GM21619 (cell line): ENCODE measurements around the gene DOK5.

Experiments used
- ATAC-seq: cut with Tn5 transposase; IDR thresholded peaks from one replicate; pipeline ENCODE4 v1.9.1; 2021; ENCODE audit not compliant: unreplicated experiment

DOK5 gene

GRCh38 chr20:54510541-54511129, 35.2 kb downstream of the DOK5 start:
- no peak for ATAC-seq

GRCh38 chr20:54512694-54513093, 37.3 kb downstream of the DOK5 start:
- ATAC-seq = no peak

- no peak for ATAC-seq
Measured at GRCh38 chr20:54514028-54514607, 38.7 kb downstream of the DOK5 start.

DNA sequence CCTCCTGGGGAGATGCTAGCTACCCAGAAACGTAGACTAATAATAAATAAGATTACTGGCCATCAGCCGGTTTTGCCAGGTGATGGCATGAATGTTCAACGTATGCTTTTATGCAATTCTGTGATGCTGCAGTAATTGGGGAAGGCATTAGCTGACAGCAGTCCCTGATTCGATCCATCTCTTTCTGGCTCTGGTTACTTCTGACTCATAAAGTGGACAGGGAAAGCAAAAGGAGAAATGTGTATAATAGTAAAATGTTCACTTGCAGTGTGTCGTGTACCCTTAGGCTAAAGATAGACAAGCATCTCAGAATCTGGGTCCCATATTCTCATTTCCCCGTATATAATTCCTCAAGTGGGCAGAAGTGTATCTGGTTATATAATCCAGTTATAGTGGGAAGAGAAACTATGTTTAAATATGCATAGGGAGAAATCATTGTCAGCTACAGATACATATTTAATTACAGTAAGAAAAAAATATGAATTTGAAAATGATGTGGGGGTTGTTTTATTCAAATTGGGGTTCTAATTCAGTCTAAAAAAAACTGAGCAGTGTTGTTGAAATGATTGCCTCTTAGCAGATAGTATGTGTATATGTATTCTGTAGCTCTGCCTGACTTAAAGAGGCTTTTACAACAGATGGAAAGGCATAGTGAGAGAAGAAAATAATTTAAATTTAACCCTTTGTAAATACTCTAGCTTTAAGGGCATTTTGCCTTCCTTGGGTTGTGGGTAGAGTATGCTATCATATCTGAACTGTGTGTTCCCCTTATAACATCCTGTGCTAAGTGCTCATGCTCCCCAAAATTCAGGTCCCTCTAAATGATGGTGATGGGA, 40.6 kb downstream of the DOK5 start:
- no peak for ATAC-seq

DNA sequence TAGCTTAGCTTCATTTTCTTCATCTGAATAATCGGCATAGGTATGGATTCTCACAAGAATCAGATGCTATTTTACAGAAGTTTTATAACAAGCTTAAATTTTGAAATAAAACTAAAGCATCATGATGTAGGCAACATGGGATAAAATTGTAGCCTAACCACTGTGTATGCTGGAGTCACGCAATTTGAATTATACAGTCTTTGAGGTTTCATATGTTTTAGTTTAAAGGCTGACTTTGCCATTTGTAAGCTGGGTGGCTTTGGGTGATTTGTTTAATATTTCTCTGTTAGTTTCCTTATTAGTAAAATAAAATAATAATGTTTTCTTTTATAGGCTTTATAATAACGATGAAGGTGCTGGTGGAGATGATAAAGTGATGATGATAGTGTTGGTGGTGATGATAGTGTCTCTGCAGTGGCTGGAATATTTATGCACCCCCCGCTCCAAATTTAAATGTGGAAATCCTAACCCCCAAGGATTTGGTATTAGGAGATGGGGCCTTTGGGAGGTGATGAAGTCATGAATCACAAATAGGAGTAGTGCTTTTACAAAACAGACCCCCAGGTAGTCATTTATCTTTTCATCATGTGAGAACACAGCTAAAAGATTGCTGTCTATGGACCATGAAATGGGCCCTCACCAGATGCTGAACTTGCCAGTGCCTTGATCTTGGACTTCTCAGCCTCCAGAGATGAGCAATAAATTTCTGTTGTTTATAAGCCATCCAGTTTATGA, 42.0 kb downstream of the DOK5 start:
- ATAC-seq = no peak

DNA sequence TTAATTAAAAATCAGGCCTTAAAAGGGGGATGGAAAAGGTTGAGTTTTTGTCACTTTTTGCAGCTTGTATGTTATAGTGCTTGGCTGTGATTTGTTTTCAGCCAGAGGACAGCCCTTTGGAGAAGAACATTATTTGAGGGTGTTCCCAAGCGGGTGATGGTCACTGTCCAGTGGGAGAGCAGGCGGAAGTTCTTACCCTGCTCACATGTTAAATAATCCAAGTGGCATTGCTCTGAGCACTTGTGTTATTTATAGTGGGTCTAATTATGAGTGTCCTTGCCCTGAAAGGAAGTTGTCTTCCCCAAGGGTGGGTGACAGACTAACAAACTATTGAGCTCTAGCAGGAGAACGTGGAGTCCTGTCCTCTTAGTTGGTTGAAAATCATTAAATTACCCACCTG, 49.5 kb downstream of the DOK5 start:
- ATAC-seq = no peak

DNA sequence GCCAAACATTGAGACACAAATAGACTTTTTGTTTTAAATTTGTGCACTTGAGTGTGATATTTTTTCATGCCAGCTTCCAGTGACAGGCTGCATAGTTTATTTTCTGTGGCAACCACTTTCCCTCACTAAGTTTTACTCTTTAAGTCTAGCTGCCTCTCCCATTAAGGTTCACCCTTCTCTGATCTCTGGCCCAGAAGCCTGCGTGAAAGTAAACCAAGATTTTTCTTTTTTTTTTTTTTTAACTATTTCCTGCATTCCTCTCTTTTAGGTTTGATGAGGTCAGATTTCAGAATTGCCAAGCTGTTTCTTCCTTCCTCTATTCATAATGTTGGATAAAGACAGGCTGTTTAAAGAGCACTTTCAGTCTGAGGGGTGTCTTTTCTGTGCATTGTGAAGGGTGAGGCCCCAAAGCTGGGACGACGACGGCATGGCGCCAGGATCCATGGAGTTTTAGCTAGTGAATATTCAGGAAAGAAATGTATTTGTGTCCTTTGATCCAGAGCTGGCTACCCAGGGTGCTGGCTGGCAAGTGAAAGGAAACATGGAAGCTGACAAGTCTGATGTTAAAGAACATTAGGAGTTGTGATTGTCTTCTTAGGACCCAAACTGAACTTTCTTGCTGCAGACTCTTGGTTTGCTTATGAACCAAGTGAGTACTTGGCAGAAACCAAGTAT, 50.7 kb downstream of the DOK5 start:
- ATAC-seq = no peak

GRCh38 chr20:54526801-54527200, 51.4 kb downstream of the DOK5 start:
- ATAC-seq = no peak

DNA sequence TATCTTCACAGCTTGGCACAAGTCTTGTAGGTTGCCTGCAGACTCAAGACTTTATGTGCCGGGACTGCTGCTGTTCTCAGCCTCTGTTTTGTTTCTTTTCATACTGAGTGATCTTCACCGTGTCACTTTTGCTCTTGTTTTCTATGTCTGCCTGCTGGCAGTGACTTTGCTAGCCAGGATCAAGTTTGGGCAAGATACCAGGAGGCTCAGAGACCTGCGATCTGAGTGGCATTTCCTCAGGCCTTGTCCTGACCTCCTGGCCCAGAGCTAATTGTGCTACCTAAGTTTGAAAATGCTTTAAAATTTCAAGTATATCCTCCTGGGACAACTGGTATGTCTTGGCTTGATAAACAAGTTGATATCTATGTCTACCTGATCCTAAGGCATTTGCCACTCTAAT, 57.2 kb downstream of the DOK5 start:
- ATAC-seq = no peak

DNA sequence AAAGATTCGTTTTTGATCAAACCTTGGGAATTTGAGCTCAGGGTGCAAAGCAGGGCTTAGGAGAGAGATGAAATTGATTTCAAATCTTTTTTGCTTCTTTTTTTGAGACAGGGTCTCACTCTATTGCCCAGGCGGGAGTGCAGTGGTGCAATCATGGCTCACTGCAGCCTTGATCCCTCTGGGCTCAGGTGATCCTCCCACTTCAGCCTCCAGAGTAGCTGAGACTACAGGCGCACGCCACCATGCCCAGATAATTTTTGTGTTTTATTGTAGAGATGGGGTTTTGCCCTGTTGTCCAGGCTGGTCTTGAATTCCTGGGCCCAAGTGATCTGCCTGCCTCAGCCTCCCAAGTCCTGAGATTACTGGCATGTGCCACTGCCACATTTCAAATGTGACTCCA, 58.7 kb downstream of the DOK5 start:
- ATAC-seq = no peak

DNA sequence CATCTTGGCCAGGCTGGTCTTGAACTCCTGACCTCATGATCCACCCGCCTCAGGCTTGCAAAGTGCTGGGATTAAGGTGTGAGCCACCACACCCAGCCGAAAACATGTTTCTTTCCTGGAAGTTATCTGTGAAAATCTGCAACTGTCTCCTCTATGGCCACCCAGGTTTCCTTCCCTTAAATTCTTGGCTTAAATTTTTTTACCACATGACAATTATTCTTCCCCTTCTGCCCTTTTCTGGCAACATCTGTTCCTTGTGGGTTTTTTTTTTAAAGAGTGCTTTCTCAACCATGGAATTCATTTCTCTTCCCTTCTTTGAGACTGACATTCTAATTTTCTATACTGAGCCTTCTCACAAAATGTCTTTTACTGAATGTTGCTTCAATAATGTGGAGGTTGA, 59.6 kb downstream of the DOK5 start:
- ATAC-seq = no peak

DNA sequence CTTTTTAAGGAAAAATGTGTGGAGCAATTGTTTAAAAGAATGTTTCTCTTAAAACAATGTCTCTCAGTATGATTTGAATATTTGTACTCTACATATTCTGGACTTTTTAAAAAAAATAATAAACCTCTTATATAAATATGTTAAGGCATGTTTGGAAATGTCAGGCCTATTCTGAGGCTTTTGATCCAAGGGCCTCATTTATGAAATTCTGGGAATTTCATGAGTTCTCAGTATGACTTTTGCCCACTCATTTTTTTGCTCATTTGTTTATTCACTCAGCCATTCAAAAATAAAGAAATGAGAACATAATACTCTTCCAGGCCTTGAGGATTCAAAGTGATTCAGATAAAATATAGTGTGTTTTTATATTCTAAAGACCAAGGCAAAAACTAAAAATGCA, 60.4 kb downstream of the DOK5 start:
- no peak for ATAC-seq

- no peak for ATAC-seq
Measured at GRCh38 chr20:54539521-54540046, 64.2 kb downstream of the DOK5 start.

DNA sequence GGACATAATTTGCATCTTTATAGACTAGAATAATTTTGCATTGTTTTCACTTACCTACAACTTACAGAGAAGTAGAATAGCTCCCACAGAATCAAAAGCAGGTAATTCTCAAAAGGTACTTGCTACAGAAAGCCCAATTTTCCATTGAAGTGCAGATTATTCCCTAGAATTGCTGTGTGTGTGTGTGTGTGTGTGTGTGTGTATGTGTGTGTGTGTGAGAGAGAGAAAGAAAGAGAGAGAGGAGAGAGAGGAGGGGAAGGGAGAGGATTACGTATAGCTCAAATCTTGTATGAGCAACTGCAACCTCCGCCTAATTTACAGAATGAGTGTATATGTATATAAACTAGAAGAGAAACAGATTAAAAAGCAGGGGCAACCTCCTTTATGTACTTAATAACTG, 68.0 kb downstream of the DOK5 start:
- ATAC-seq = no peak

DNA sequence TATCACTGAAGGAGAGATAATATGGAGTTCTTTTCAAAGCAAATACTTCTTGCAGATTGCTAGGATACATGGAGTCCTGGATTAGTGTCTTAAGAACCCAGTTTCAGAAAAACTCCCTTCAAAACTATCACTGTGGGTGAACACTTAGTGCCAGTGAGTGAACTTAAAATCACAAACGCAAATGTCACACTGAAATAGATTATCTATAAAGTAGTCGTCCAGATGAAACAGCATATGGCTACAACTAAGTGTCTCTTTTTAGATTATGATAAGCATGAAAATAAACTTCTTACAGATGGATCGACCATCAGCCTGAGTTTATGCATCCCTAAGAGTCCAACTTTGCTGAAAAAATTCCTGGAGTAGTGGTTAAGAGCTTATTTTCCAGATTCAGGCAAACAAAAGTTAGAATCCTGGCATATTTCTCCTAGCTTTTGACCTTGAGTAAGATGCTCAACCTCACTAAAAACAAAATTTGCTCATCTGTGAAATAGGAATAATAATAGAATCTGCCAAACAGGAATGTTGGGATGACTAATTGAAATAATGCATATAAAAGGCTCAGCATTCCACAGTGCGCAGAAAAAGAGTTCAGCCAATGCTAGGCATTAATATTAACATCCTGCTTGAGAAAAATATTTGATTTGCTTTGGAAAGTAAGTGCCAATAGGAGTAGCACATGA, 70.4 kb downstream of the DOK5 start:
- ATAC-seq = no peak

- ATAC-seq = no peak
Measured at GRCh38 chr20:54548849-54549248, 73.5 kb downstream of the DOK5 start.

- ATAC-seq = no peak
Measured at GRCh38 chr20:54549658-54550326, 74.4 kb downstream of the DOK5 start.

GRCh38 chr20:54550776-54551396, 75.5 kb downstream of the DOK5 start:
- no peak for ATAC-seq

- no peak for ATAC-seq
Measured at GRCh38 chr20:54554006-54554405, 78.6 kb downstream of the DOK5 start.
